Stimulated activated naive CD4-positive, alpha-beta T cell treated with Interleukin-2 at 50 U/mL for 16 hours (primary cell): ENCODE results near the gene RANBP3L.
"Not testable (repeated sequence)": the region's sequence is repeated elsewhere in the genome, so short reads cannot be mapped to it uniquely, and the experiment has no call there.

ENCODE experiments used
- DNase-seq: peaks from one replicate; lab custom pipeline; 2025; lab: John Stamatoyannopoulos, UW

Gene RANBP3L

GRCh38 chr5:36285837-36286615 lies 15.7 kb downstream of the RANBP3L start:
- DNase-seq, result no peak

- not testable (repeated sequence) for DNase-seq
These were observed 17.9 kb downstream of the RANBP3L start for GRCh38 chr5:36283775-36284174.

GRCh38 chr5:36281626-36282025 lies 20.1 kb downstream of the RANBP3L start:
- DNase-seq, result no peak

- no peak for DNase-seq
These were observed 22.5 kb downstream of the RANBP3L start for GRCh38 chr5:36279054-36279698.

GRCh38 chr5:36277521-36278176 lies 24.1 kb downstream of the RANBP3L start:
- DNase-seq, result no peak

- DNase-seq, result no peak
These were observed 24.8 kb downstream of the RANBP3L start for GRCh38 chr5:36276864-36277263.

GRCh38 chr5:36273809-36274526 lies 27.7 kb downstream of the RANBP3L start:
- DNase-seq, result no peak

GRCh38 chr5:36272136-36272690 lies 29.5 kb downstream of the RANBP3L start:
- DNase-seq, result no peak

GRCh38 chr5:36270876-36271575 lies 30.7 kb downstream of the RANBP3L start:
- DNase-seq, result no peak

GRCh38 chr5:36270175-36270574 lies 31.5 kb downstream of the RANBP3L start:
- no peak for DNase-seq

- no peak for DNase-seq
These were observed 32.2 kb downstream of the RANBP3L start for GRCh38 chr5:36269478-36269877.

GRCh38 chr5:36267905-36268304 lies 33.8 kb downstream of the RANBP3L start:
- no peak for DNase-seq

GRCh38 chr5:36264202-36264760 lies 37.4 kb downstream of the RANBP3L start:
- DNase-seq, result no peak

GRCh38 chr5:36261186-36261585 lies 40.5 kb downstream of the RANBP3L start:
- no peak for DNase-seq

GRCh38 chr5:36253575-36253974 lies 48.1 kb downstream of the RANBP3L start:
- DNase-seq, result no peak

GRCh38 chr5:36252722-36253365 lies 48.9 kb downstream of the RANBP3L start:
- DNase-seq, result no peak

- DNase-seq, result no peak
These were observed 50.5 kb downstream of the RANBP3L start for GRCh38 chr5:36251218-36251617.

GRCh38 chr5:36250427-36250826 lies 51.3 kb downstream of the RANBP3L start:
- DNase-seq, result no peak

- DNase-seq, result no peak
These were observed 55.5 kb downstream of the RANBP3L start for GRCh38 chr5:36246036-36246800.

GRCh38 chr5:36244076-36244475 lies 57.6 kb downstream of the RANBP3L start:
- DNase-seq, result no peak
